Measurements from ENCODE around the gene DACT3.

GRCh38 chr19:46689358-46689757 lies 28.4 kb upstream of the DACT3 start:
- TF ChIP-seq POLR2AphosphoS5 (IDR thresholded peaks at IDR 0.05; ENCODE audit: insufficient read depth in 1 of 2, low read depth in 1 of 2) = no peak
- no peak for TF ChIP-seq CTCF (IDR thresholded peaks at IDR 0.05)
- no peak for TF ChIP-seq POLR2A (IDR thresholded peaks at IDR 0.05)
